DOHH2 (cell line): ENCODE results near the gene KLHL18.

Experiments
- CTCF ChIP-seq: fragments of 200-600 bp; sonication (generic); IDR thresholded peaks from one replicate; pipeline ENCODE4 v1.5.1; 2014; ENCODE audit warnings: antibody characterized with exemption, mild to moderate bottlenecking, low read depth, low read length; ENCODE audit not compliant: poor library complexity, severe bottlenecking
- EZH2phosphoT487 ChIP-seq: fragments of 200-600 bp; sonication (generic); IDR thresholded peaks from 2 replicates; pipeline ENCODE4 v1.6.1; 2017; ENCODE audit warnings: borderline replicate concordance, mild to moderate bottlenecking, antibody characterized with exemption, low read length, moderate library complexity, mixed read lengths

DNA sequence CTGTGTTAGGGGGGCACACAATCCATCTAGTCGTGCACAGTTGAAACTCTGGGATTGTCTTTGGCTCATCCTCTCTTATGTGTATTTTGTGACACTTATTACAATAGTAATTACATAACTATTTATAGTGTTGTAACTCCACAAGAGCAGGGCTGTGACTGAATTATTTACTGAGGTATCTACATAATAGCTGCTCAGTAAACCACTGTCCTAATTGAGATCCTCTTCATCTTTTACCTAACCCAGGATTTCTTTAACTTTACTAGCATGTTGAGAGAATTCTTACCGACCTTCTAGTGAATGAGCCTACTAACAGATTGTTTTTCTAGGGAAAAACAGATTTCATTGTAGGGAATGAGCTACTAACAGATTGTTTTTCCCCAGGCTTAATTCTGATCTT lies 11.1 kb downstream of the KLHL18 start:
- TF ChIP-seq CTCF (no peak), EZH2phosphoT487 (no peak)
